HUES64 (cell line): ENCODE measurements around the gene RREB1.
A peak's percentile ranks its signal among the peaks of the same experiment; 100 is the strongest.

Experiments
- H3K27ac ChIP-seq: 2 replicates; pipeline ENCODE4 v1.7.0; 2013; ENCODE audit warnings: low read depth, low read length, inconsistent platforms
- H3K27me3 ChIP-seq: 2 replicates; pipeline ENCODE4 v1.6.1; 2013; ENCODE audit warnings: mild to moderate bottlenecking, low read length; ENCODE audit not compliant: insufficient read depth
- H3K36me3 ChIP-seq: 2 replicates; pipeline ENCODE4 v1.6.1; 2013; ENCODE audit warnings: mild to moderate bottlenecking, low read length; ENCODE audit not compliant: insufficient read depth
- H3K4me1 ChIP-seq: 2 replicates; pipeline ENCODE4 v1.6.1; 2013; ENCODE audit warnings: mild to moderate bottlenecking, low read length, moderate library complexity; ENCODE audit not compliant: insufficient read depth
- H3K4me3 ChIP-seq: 2 replicates; pipeline ENCODE4 v1.5.1; 2013; ENCODE audit warnings: mild to moderate bottlenecking, low read length, moderate library complexity
- H3K9ac ChIP-seq: 2 replicates; pipeline ENCODE4 v1.6.1; 2013; ENCODE audit warnings: mild to moderate bottlenecking, low read depth, low read length
- H3K9me3 ChIP-seq: 2 replicates; pipeline ENCODE4 v1.6.1; 2013; ENCODE audit warnings: low read depth, low read length; ENCODE audit not compliant: insufficient read depth
- WGBS: fragments of 150-250, 120-280 bp; methylation state at CpG from one replicate; pipeline ENCODE4 v1.1.7; 2013; ENCODE audit warnings: missing lambda C conversion rate; 5-methylcytosine and 5-hydroxymethylcytosine counted together

The RREB1 gene

GRCh38 chr6:7243179-7243981, 135.6 kb downstream of the RREB1 start:
- Histone ChIP-seq H3K36me3 (peaks cover 16% of the 10 kb centered on the region), H3K9ac (no peak overlapping the region), H3K4me3 (no peak overlapping the region), H3K27ac (peak overlapping the region; percentile 71), H3K4me1 (peaks cover 22% of the 10 kb centered on the region), H3K9me3 (no peaks in the 10 kb centered on the region), H3K27me3 (no peaks in the 10 kb centered on the region)
- WGBS: 27% methylated on average over 7 of the region's 7 CpGs

- Histone ChIP-seq H3K36me3 (peaks cover 34% of the 10 kb centered on the region), H3K4me3 (no peak overlapping the region), H3K9me3 (no peaks in the 10 kb centered on the region), H3K9ac (no peak overlapping the region), H3K4me1 (peaks cover 19% of the 10 kb centered on the region), H3K27me3 (no peaks in the 10 kb centered on the region), H3K27ac (no peak overlapping the region)
- WGBS: 95% methylated on average over 15 of the region's 15 CpGs
These were observed 138.1 kb downstream of the RREB1 start for GRCh38 chr6:7245668-7246393.

GRCh38 chr6:7246401-7247178, 138.8 kb downstream of the RREB1 start:
- WGBS: 95% methylated on average over 71 of the region's 71 CpGs
- H3K4me3 ChIP-seq: no peak overlapping the region
- H3K9ac ChIP-seq: no peak overlapping the region
- H3K4me1 ChIP-seq: peaks cover 18% of the 10 kb centered on the region
- peaks cover 36% of the 10 kb centered on the region for H3K36me3 ChIP-seq
- no peak overlapping the region for H3K27ac ChIP-seq
- no peaks in the 10 kb centered on the region for H3K27me3 ChIP-seq
- no peaks in the 10 kb centered on the region for H3K9me3 ChIP-seq

GRCh38 chr6:7247179-7247456, 139.4 kb downstream of the RREB1 start:
- no peaks in the 10 kb centered on the region for H3K27me3 ChIP-seq
- peaks cover 13% of the 10 kb centered on the region for H3K4me1 ChIP-seq
- H3K27ac ChIP-seq: no peak overlapping the region
- H3K36me3 ChIP-seq: peaks cover 38% of the 10 kb centered on the region
- WGBS: 97% methylated on average over 15 of the region's 15 CpGs
- H3K4me3 ChIP-seq: no peak overlapping the region
- no peaks in the 10 kb centered on the region for H3K9me3 ChIP-seq
- H3K9ac ChIP-seq: no peak overlapping the region

GRCh38 chr6:7247828-7248227, 140.1 kb downstream of the RREB1 start:
- no peaks in the 10 kb centered on the region for H3K27me3 ChIP-seq
- WGBS: 95% methylated on average over 13 of the region's 13 CpGs

GRCh38 chr6:7249391-7249790, 141.6 kb downstream of the RREB1 start:
- Histone ChIP-seq H3K36me3 (peaks cover 41% of the 10 kb centered on the region), H3K27me3 (no peaks in the 10 kb centered on the region), H3K27ac (no peak overlapping the region), H3K4me3 (no peak overlapping the region), H3K9ac (no peak overlapping the region), H3K4me1 (no peaks in the 10 kb centered on the region), H3K9me3 (no peaks in the 10 kb centered on the region)
- WGBS: 100% methylated on average over 1 of the region's 2 CpGs

More at GRCh38 chr6:7247828-7248227, 140.1 kb downstream of the RREB1 start:
- Histone ChIP-seq H3K9ac (no peak overlapping the region), H3K4me1 (peaks cover 6% of the 10 kb centered on the region), H3K4me3 (no peak overlapping the region), H3K27ac (no peak overlapping the region), H3K36me3 (peaks cover 41% of the 10 kb centered on the region), H3K9me3 (no peaks in the 10 kb centered on the region)

GRCh38 chr6:7249946-7250643, 142.3 kb downstream of the RREB1 start:
- no peak overlapping the region for H3K4me3 ChIP-seq
- WGBS: 93% methylated on average over 6 of the region's 7 CpGs
- no peaks in the 10 kb centered on the region for H3K9me3 ChIP-seq
- H3K27ac ChIP-seq: no peak overlapping the region
- no peak overlapping the region for H3K9ac ChIP-seq
- H3K4me1 ChIP-seq: no peaks in the 10 kb centered on the region
- peaks cover 41% of the 10 kb centered on the region for H3K36me3 ChIP-seq
- H3K27me3 ChIP-seq: no peaks in the 10 kb centered on the region

- WGBS: 91% methylated on average over 8 of the region's 8 CpGs
- Histone ChIP-seq H3K9ac (no peak overlapping the region), H3K4me3 (no peak overlapping the region), H3K36me3 (peaks cover 41% of the 10 kb centered on the region), H3K27ac (no peak overlapping the region), H3K27me3 (no peaks in the 10 kb centered on the region), H3K9me3 (peaks cover 6% of the 10 kb centered on the region), H3K4me1 (no peaks in the 10 kb centered on the region)
These were observed 143.1 kb downstream of the RREB1 start for GRCh38 chr6:7250812-7251211.

GRCh38 chr6:7251646-7252260, 144.0 kb downstream of the RREB1 start:
- Histone ChIP-seq H3K36me3 (peaks cover 41% of the 10 kb centered on the region), H3K4me3 (no peak overlapping the region), H3K27me3 (no peaks in the 10 kb centered on the region), H3K27ac (no peak overlapping the region), H3K9me3 (peaks cover 8% of the 10 kb centered on the region), H3K4me1 (no peaks in the 10 kb centered on the region), H3K9ac (no peak overlapping the region)
- 95% methylated on average over 6 of the region's 6 CpGs for WGBS

GRCh38 chr6:7252390-7252789, 144.6 kb downstream of the RREB1 start:
- H3K27ac ChIP-seq: no peak overlapping the region
- peaks cover 41% of the 10 kb centered on the region for H3K36me3 ChIP-seq
- H3K9me3 ChIP-seq: peaks cover 8% of the 10 kb centered on the region
- no peak overlapping the region for H3K9ac ChIP-seq
- H3K4me3 ChIP-seq: no peak overlapping the region
- H3K27me3 ChIP-seq: no peaks in the 10 kb centered on the region
- WGBS: 92% methylated on average over 4 of the region's 4 CpGs
- H3K4me1 ChIP-seq: no peaks in the 10 kb centered on the region
